ENCODE results near the gene ARHGAP6. TPM values are rescaled to one million over a fixed set of nuclear protein-coding genes. Genes with fewer than 3 reads are reported as not detected.

The ARHGAP6 gene
- total and polyA plus RNA-seq, 2 of the 4 experiments (the other 2 are of a cell fraction): 1.4 to 1.8 TPM

GRCh38 chrX:11135564-11136185 is 530.0 kb downstream of the ARHGAP6 start:
- H3K36me3 ChIP-seq (ENCODE audit: control insufficient read depth, insufficient read depth, low read length): no peaks in the 10 kb centered on the region
- no peaks in the 10 kb centered on the region for H3K9me1 ChIP-seq (ENCODE audit: insufficient read depth, low read length)
- no peak overlapping the region for H2AFZ ChIP-seq (replicated peaks; ENCODE audit: low read length, poor library complexity)
- H2BK120ac ChIP-seq (ENCODE audit: low read depth, low read length): no peak overlapping the region
- H3K14ac ChIP-seq (replicated peaks; ENCODE audit: low read depth, low read length): no peak overlapping the region
- no peak for TF ChIP-seq FOS (IDR thresholded peaks at IDR 0.05; ENCODE audit: low read depth, low read length)
- no peak for TF ChIP-seq ELK1 (IDR thresholded peaks at IDR 0.05; ENCODE audit: borderline replicate concordance, low read depth, low read length)
- TF ChIP-seq RFX5 (IDR thresholded peaks at IDR 0.05; ENCODE audit: low read depth, low read length): no peak
- no peak for TF ChIP-seq POLR2A (IDR thresholded peaks at IDR 0.05; ENCODE audit: low read depth, low read length)
- TF ChIP-seq USF2 (IDR thresholded peaks at IDR 0.05; ENCODE audit: low read depth, low read length): no peak
- TF ChIP-seq CEBPB (IDR thresholded peaks at IDR 0.05; ENCODE audit: low read depth, low read length): no peak
- no peak for TF ChIP-seq MAFK (IDR thresholded peaks at IDR 0.05; ENCODE audit: low read depth, low read length)
- TF ChIP-seq MAZ (IDR thresholded peaks at IDR 0.05; ENCODE audit: borderline replicate concordance, low read depth, low read length): no peak
- TF ChIP-seq RCOR1 (IDR thresholded peaks at IDR 0.05; ENCODE audit: insufficient replicate concordance, low read length): no peak
- no peak for TF ChIP-seq CTCF (conservative IDR thresholded peaks at IDR 0.05; ENCODE audit: low read depth, low read length)
- POLR2A ChIA-PET (ENCODE audit: unreplicated experiment): no interaction called here
- H3K79me1 ChIP-seq (ENCODE audit: low read depth in 1 of 2, low read length in 2 of 2): no peaks in the 10 kb centered on the region
- ATAC-seq (ENCODE audit: low read depth): no peak
- no peak overlapping the region for H2BK20ac ChIP-seq (ENCODE audit: low read depth, low read length)
- no peak overlapping the region for H3K56ac ChIP-seq (ENCODE audit: extremely low read depth, insufficient read depth, low read length)
- H4K8ac ChIP-seq (ENCODE audit: low read depth in 2 of 2, low read length in 2 of 2): no peak overlapping the region
- DNase-seq: no peak
- H3K4me1 ChIP-seq (ENCODE audit: control insufficient read depth, insufficient read depth, low read length): no peaks in the 10 kb centered on the region
- no peak overlapping the region for H2BK5ac ChIP-seq (ENCODE audit: low read depth, low read length, poor library complexity, severe bottlenecking)
- H3K4me3 ChIP-seq (ENCODE audit: insufficient read depth, low read depth, low read length): no peak overlapping the region
- no peak overlapping the region for H3K23ac ChIP-seq (ENCODE audit: low read depth, low read length)
- no peak overlapping the region for H3K27ac ChIP-seq (ENCODE audit: insufficient read depth, low read length)
- no peak overlapping the region for H4K5ac ChIP-seq (ENCODE audit: low read depth, low read length)
- H3K18ac ChIP-seq (ENCODE audit: low read depth, low read length): no peak overlapping the region
- no TSS peak for BruUV-seq (replicated peaks)
- no peak overlapping the region for H2AK5ac ChIP-seq (ENCODE audit: low read depth, low read length)
- H3K4me2 ChIP-seq (ENCODE audit: low read depth, low read length): no peak overlapping the region
- no peak overlapping the region for H3K9ac ChIP-seq (ENCODE audit: low read depth, low read length)
- dilution Hi-C loops (cut with HindIII; ENCODE audit: low sequenced_read_pairs, unreplicated experiment) (loop anchor here (25.0 kb wide), 1 partner anchor 948 kb away; no protein-coding TSS in a partner anchor), in situ Hi-C loops (cut with MboI; ENCODE audit: low sequenced_read_pairs) (no loop called here), intact Hi-C loops (cut with micrococcal nuclease) (no loop called here)
- no peak overlapping the region for H3K4ac ChIP-seq (ENCODE audit: low read depth, low read length)
- no peaks in the 10 kb centered on the region for H3K27me3 ChIP-seq (ENCODE audit: control insufficient read depth, insufficient read depth, low read length)
- H2BK15ac ChIP-seq (ENCODE audit: low read depth, low read length): no peak overlapping the region
- no peaks in the 10 kb centered on the region for H4K20me1 ChIP-seq (ENCODE audit: insufficient read depth, low read length)
- CTCF ChIA-PET: interaction anchor here (1.2 to 2.3 kb wide), 2 partner anchors 945 to 947 kb away, joined by 4 to 12 read pairs; no protein-coding TSS in a partner anchor
- no peak overlapping the region for H4K91ac ChIP-seq (ENCODE audit: insufficient read depth, low read depth, low read length)
- no peak overlapping the region for H2AK9ac ChIP-seq (replicated peaks; ENCODE audit: low read depth, low read length, poor library complexity)
- no peaks in the 10 kb centered on the region for H3K9me3 ChIP-seq (ENCODE audit: control insufficient read depth, insufficient read depth, low read length)
- WGBS, 2 experiments (ENCODE audit: extremely low coverage in 2 of 2, insufficient read length in 1 of 2): no CpG with 5 or more reads among the region's 2 CpGs
